ENCODE data around the gene LRRC27. TPM values are rescaled to one million over a fixed set of nuclear protein-coding genes. Genes with fewer than 3 reads are reported as not detected.

Gene LRRC27
- total RNA-seq, 1 experiment from 2014 or later = 4.1 TPM

DNA sequence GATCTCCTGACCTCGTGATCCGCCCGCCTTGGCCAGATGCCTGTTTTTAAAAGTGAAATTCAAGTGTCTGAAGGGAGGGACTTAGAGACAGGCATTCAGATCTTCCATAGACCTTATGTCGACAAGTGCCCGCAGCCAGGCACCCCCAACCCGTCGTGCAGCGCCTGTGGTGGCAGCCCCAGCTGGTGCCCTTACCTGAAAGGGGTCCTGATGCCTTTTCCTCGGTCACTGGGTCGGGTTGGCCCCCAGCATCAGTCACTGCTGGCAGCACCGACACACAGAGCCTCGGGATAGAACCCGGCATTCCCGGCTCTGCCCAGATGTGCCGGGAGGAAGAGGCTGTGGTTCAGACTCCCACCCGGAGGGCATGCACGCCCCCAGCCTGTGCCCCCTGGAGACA, 23.3 kb downstream of the LRRC27 start:
- RAD21 ChIA-PET (ENCODE audit: low non-redundant PET in 1 of 2, low total read pairs in 2 of 2, uncharacterized antibody in 2 of 2, unreplicated experiment in 2 of 2) = no interaction called here
- H3K4me1 ChIP-seq (ENCODE audit: control insufficient read depth in 1 of 2, insufficient read depth in 2 of 2, low read length in 2 of 2) = no peaks in the 10 kb centered on the region
- no peaks in the 10 kb centered on the region for H3K79me2 ChIP-seq (ENCODE audit: insufficient read depth, low read length)
- intact Hi-C loops (cut with micrococcal nuclease) = no loop called here
- no peaks in the 10 kb centered on the region for H3K9me3 ChIP-seq (ENCODE audit: control insufficient read depth in 1 of 2, insufficient read depth in 1 of 2, low read depth in 1 of 2, low read length in 2 of 2)
- DNase-seq (ENCODE audit: low read depth, low spot score) (no peak), ATAC-seq (no peak)
- H3K27me3 ChIP-seq (ENCODE audit: insufficient read depth, low read length) = no peaks in the 10 kb centered on the region
- H3K4me2 ChIP-seq (ENCODE audit: low read length) = no peak overlapping the region
- no peaks in the 10 kb centered on the region for H3K9me2 ChIP-seq (ENCODE audit: insufficient read depth)
- CTCF ChIA-PET = no interaction called here
- no TSS peak for BruUV-seq (replicated peaks)
- H3K9ac ChIP-seq (ENCODE audit: low read length) = no peak overlapping the region
- H3K27ac ChIP-seq (ENCODE audit: low read depth, low read length) = no peak overlapping the region
- POLR2A ChIA-PET = no interaction called here
- H2AFZ ChIP-seq (ENCODE audit: low read depth, low read length, poor library complexity, severe bottlenecking) = no peak overlapping the region
- TF ChIP-seq SRF (IDR thresholded peaks at IDR 0.05; ENCODE audit: low read depth) (no peak), CBX3 (IDR thresholded peaks at IDR 0.05; ENCODE audit: low read depth) (no peak), EGR1 (IDR thresholded peaks at IDR 0.05; ENCODE audit: low read depth) (no peak), POLR2A (IDR thresholded peaks at IDR 0.05; ENCODE audit: borderline replicate concordance, extremely low read depth, insufficient read depth, insufficient read length) (no peak)
- TF ChIP-seq, protein P1, sequence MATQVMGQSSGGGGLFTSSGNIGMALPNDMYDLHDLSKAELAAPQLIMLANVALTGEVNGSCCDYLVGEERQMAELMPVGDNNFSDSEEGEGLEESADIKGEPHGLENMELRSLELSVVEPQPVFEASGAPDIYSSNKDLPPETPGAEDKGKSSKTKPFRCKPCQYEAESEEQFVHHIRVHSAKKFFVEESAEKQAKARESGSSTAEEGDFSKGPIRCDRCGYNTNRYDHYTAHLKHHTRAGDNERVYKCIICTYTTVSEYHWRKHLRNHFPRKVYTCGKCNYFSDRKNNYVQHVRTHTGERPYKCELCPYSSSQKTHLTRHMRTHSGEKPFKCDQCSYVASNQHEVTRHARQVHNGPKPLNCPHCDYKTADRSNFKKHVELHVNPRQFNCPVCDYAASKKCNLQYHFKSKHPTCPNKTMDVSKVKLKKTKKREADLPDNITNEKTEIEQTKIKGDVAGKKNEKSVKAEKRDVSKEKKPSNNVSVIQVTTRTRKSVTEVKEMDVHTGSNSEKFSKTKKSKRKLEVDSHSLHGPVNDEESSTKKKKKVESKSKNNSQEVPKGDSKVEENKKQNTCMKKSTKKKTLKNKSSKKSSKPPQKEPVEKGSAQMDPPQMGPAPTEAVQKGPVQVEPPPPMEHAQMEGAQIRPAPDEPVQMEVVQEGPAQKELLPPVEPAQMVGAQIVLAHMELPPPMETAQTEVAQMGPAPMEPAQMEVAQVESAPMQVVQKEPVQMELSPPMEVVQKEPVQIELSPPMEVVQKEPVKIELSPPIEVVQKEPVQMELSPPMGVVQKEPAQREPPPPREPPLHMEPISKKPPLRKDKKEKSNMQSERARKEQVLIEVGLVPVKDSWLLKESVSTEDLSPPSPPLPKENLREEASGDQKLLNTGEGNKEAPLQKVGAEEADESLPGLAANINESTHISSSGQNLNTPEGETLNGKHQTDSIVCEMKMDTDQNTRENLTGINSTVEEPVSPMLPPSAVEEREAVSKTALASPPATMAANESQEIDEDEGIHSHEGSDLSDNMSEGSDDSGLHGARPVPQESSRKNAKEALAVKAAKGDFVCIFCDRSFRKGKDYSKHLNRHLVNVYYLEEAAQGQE (IDR thresholded peaks at IDR 0.05; ENCODE audit: low read depth) = no peak
- H3K4me3 ChIP-seq (replicated peaks in 1 of 2; ENCODE audit: low read depth in 1 of 2, low read length in 2 of 2) = no peak overlapping the region
- H3K36me3 ChIP-seq (ENCODE audit: control insufficient read depth in 1 of 2, insufficient read depth in 2 of 2, low read length in 2 of 2) = no peaks in the 10 kb centered on the region
- H4K20me1 ChIP-seq (ENCODE audit: insufficient read depth) = no peaks in the 10 kb centered on the region

DNA sequence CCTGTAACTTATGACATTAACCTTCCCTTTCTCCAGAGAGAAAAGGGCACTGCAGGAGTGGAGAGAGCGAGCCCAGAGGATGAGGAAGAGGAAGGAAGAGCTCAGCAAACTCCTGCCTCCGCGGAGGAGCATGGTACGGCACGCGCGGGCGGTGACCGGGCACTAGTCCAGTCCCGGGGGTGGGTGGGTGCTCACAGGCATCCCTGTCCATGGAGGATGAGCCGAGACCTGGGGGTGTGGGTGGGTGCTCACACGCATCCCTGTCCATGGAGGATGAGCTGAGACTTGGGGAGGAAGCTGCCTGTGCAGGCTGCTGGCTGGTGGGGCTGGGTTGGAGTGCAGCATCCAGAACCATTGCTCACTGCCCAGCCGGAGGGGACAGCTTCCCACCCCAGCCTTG, 23.8 kb downstream of the LRRC27 start:
- CTCF ChIA-PET = no interaction called here
- no peaks in the 10 kb centered on the region for H3K9me3 ChIP-seq (ENCODE audit: control insufficient read depth in 1 of 2, insufficient read depth in 1 of 2, low read depth in 1 of 2, low read length in 2 of 2)
- no TSS peak for BruUV-seq (replicated peaks)
- H3K4me1 ChIP-seq (ENCODE audit: control insufficient read depth in 1 of 2, insufficient read depth in 2 of 2, low read length in 2 of 2) = no peaks in the 10 kb centered on the region
- H3K9ac ChIP-seq (ENCODE audit: low read length) = no peak overlapping the region
- ATAC-seq (no peak), DNase-seq (ENCODE audit: low read depth, low spot score) (no peak)
- H4K20me1 ChIP-seq (ENCODE audit: insufficient read depth) = no peaks in the 10 kb centered on the region
- H3K27me3 ChIP-seq (ENCODE audit: insufficient read depth, low read length) = no peaks in the 10 kb centered on the region
- H3K9me2 ChIP-seq (ENCODE audit: insufficient read depth) = no peaks in the 10 kb centered on the region
- H3K4me3 ChIP-seq (replicated peaks in 1 of 2; ENCODE audit: low read depth in 1 of 2, low read length in 2 of 2) = no peak overlapping the region
- intact Hi-C loops (cut with micrococcal nuclease) = no loop called here
- no peaks in the 10 kb centered on the region for H3K79me2 ChIP-seq (ENCODE audit: insufficient read depth, low read length)
- H3K36me3 ChIP-seq (ENCODE audit: control insufficient read depth in 1 of 2, insufficient read depth in 2 of 2, low read length in 2 of 2) = no peaks in the 10 kb centered on the region
- no peak overlapping the region for H2AFZ ChIP-seq (ENCODE audit: low read depth, low read length, poor library complexity, severe bottlenecking)
- RAD21 ChIA-PET (ENCODE audit: low non-redundant PET in 1 of 2, low total read pairs in 2 of 2, uncharacterized antibody in 2 of 2, unreplicated experiment in 2 of 2) = no interaction called here
- no peak overlapping the region for H3K27ac ChIP-seq (ENCODE audit: low read depth, low read length)
- no peak overlapping the region for H3K4me2 ChIP-seq (ENCODE audit: low read length)
- POLR2A ChIA-PET = no interaction called here
- no peak for TF ChIP-seq EZH2 (IDR thresholded peaks at IDR 0.05)
- TF ChIP-seq ZFX (IDR thresholded peaks at IDR 0.05) = no peak
- no peak for TF ChIP-seq RAD21 (IDR thresholded peaks at IDR 0.05; ENCODE audit: low read depth)
- no peak for TF ChIP-seq CEBPB (IDR thresholded peaks at IDR 0.05; ENCODE audit: low read depth)
- no peak for TF ChIP-seq JUND (IDR thresholded peaks at IDR 0.05)
- TF ChIP-seq, protein P2, sequence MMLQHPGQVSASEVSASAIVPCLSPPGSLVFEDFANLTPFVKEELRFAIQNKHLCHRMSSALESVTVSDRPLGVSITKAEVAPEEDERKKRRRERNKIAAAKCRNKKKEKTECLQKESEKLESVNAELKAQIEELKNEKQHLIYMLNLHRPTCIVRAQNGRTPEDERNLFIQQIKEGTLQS (IDR thresholded peaks at IDR 0.05) = no peak
- TF ChIP-seq TCF7L2 (IDR thresholded peaks at IDR 0.05; ENCODE audit: borderline replicate concordance, extremely low read depth, insufficient read depth, insufficient read length) = no peak
- no peak for TF ChIP-seq ZNF274 (IDR thresholded peaks at IDR 0.05; ENCODE audit: low read depth, low read length)
- TF ChIP-seq, protein P3, sequence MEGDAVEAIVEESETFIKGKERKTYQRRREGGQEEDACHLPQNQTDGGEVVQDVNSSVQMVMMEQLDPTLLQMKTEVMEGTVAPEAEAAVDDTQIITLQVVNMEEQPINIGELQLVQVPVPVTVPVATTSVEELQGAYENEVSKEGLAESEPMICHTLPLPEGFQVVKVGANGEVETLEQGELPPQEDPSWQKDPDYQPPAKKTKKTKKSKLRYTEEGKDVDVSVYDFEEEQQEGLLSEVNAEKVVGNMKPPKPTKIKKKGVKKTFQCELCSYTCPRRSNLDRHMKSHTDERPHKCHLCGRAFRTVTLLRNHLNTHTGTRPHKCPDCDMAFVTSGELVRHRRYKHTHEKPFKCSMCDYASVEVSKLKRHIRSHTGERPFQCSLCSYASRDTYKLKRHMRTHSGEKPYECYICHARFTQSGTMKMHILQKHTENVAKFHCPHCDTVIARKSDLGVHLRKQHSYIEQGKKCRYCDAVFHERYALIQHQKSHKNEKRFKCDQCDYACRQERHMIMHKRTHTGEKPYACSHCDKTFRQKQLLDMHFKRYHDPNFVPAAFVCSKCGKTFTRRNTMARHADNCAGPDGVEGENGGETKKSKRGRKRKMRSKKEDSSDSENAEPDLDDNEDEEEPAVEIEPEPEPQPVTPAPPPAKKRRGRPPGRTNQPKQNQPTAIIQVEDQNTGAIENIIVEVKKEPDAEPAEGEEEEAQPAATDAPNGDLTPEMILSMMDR (IDR thresholded peaks at IDR 0.05 in 2 of 3, conservative IDR thresholded peaks at IDR 0.05 in 1 of 3; ENCODE audit: borderline replicate concordance in 1 of 3, insufficient read depth in 1 of 3, low read depth in 2 of 3, low read length in 2 of 3) = no peak
- TF ChIP-seq POLR2A (IDR thresholded peaks at IDR 0.05; ENCODE audit: borderline replicate concordance, extremely low read depth, insufficient read depth, insufficient read length) = no peak
- TF ChIP-seq ELF1 (IDR thresholded peaks at IDR 0.05; ENCODE audit: borderline replicate concordance, low read depth) = no peak
- no peak for TF ChIP-seq YY1 (IDR thresholded peaks at IDR 0.05; ENCODE audit: extremely low read depth, insufficient replicate concordance, low read depth, low read length)
- TF ChIP-seq, protein P4, sequence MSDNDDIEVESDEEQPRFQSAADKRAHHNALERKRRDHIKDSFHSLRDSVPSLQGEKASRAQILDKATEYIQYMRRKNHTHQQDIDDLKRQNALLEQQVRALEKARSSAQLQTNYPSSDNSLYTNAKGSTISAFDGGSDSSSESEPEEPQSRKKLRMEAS (IDR thresholded peaks at IDR 0.05) = no peak
- TF ChIP-seq EZH2phosphoT487 (IDR thresholded peaks at IDR 0.05; ENCODE audit: borderline replicate concordance) = no peak
